H7 (cell line): Measurements from ENCODE around the gene PAX7. TPM values are rescaled to one million over a fixed set of nuclear protein-coding genes. Genes with fewer than 3 reads are reported as not detected.
A peak's percentile ranks its signal among the peaks of the same experiment; 100 is the strongest.
"Not testable (repeated sequence)": the region's sequence is repeated elsewhere in the genome, so short reads cannot be mapped to it uniquely, and the experiment has no call there.

Experiments used
- DNase-seq: peaks from one replicate; pipeline ENCODE4 v3.0.0; 2012
- H3K27me3 ChIP-seq: 2 replicates; pipeline ENCODE4 v1.6.0; 2011; ENCODE audit warnings: mild to moderate bottlenecking, low read length; ENCODE audit not compliant: control insufficient read depth, insufficient read depth
- H3K36me3 ChIP-seq: replicated peaks from 2 replicates; pipeline ENCODE4 v1.5.1; 2011; ENCODE audit warnings: low read length; ENCODE audit not compliant: control insufficient read depth, insufficient read depth
- H3K4me3 ChIP-seq: 2 replicates; pipeline ENCODE4 v1.5.1; 2011; ENCODE audit warnings: low read depth, mild to moderate bottlenecking, control low read depth, low read length, moderate library complexity; ENCODE audit not compliant: insufficient read depth
- total RNA-seq: library from RNA; depleted of rRNA; stranded (reverse); fragments of >200 nt; shearing (Covaris generic); gene quantifications from 2 replicates; pipeline ENCODE4 v1.2.3, GENCODE V29; 2014

PAX7 gene
- total RNA-seq, 1 experiment from 2014 or later: 1.6 TPM

DNA sequence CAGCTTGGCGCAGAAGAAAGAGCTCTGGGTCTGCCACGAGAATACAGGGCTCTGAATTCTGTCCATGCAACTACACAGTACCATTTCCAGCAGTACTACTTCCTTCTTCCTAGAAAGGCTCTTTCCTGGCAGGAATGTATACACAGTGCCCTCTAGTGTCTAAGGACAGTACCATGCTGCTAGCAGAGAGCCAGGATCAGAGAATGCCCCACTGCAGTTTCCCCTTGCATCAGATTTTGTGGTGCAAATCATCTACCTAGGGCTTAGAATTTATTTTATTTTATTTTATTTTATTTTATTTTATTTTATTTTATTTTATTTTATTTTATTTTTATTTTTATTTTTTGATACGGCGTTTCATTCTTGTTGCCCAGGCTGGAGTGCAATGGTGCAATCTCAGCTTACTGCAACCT is 50.8 kb downstream of the PAX7 start:
- Histone ChIP-seq H3K36me3 (no peaks in the 10 kb centered on the region), H3K4me3 (no peak overlapping the region), H3K27me3 (peaks cover 31% of the 10 kb centered on the region)
- peak; percentile 91 for DNase-seq

DNA sequence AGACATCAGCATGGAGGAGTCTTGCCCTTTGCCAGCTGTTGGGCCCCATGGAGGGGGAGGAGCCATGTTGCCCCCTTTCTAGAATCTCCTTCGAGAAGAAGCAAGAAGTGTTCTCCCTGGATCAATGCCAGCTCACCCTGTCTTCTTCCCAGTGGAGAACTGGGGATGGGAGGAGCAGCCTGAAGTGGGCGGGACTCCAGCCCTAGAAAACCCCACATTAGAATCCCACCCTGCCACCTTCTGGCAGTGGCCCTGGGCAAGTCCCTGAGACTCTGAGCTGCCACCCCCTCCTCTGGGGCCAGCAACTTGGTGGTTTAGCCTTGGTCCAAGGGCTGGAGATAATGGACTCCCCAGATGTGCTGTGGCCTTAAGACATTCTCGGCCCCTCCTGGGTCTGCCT is 51.7 kb downstream of the PAX7 start:
- H3K27me3 ChIP-seq: peaks cover 29% of the 10 kb centered on the region
- DNase-seq: peak; percentile 79
- no peaks in the 10 kb centered on the region for H3K36me3 ChIP-seq
- H3K4me3 ChIP-seq: no peak overlapping the region

DNA sequence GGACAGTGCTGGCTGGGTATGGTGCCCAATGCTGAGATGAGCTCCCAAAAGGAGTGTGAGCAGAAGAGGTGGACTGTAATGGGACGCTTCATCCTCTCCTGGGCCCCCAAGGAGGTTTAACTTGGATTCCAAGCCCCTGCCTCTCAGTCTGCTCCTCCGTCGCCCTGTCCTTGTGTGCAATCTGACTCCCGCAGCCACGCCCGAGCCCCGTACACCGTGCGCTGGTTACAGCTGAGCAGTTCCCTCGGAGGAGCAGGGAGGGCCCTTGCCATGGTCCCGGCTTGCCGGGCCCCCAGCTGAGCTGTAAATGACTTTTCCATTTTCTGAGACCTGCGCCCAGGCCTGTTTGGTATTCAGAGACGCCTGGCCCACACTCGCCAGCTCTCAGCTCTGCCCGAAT is 53.7 kb downstream of the PAX7 start:
- H3K4me3 ChIP-seq: no peak overlapping the region
- peaks cover 18% of the 10 kb centered on the region for H3K27me3 ChIP-seq
- no peaks in the 10 kb centered on the region for H3K36me3 ChIP-seq
- no peak for DNase-seq

DNA sequence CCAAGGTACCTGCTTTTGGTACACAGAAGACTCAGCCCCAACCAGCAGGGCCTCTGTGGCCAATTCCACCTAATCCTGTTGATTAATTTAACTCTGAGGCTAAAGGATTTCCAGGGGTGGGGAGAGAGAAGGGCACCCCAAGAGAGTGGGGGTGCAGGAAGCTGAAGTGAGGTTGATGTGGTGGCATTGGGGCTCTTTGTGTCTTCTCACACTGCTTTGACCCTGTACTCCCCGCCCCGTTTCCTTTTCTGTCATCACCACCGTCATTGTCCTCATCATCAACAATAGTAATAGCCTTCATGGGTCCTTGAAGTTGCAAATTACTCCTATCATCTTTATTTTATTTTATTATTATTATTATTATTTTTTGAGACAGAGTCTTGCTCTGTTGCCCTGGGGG is 55.9 kb downstream of the PAX7 start:
- no peak for DNase-seq
- no peak overlapping the region for H3K4me3 ChIP-seq
- peaks cover 13% of the 10 kb centered on the region for H3K27me3 ChIP-seq
- no peaks in the 10 kb centered on the region for H3K36me3 ChIP-seq

DNA sequence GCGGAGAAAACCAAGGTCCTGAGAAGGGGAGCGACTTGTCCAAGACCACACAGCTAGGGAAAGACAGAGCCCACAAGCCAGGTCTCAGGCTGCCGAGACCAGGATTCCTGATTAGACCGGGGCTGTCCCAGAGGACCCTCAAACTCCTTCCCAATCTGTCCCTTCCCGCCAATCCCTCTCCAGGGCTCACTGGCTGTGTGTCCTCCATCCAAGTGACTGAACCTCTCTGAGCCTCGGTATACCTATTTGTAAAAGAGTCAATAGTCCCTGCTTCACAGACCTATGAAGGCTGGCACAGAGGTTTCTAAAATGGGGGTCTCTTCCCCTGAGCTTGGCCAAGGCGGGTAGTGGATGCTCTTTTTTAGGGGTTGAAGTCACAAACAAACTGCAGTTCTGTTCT is 56.6 kb downstream of the PAX7 start:
- DNase-seq: no peak
- H3K4me3 ChIP-seq: no peak overlapping the region
- H3K36me3 ChIP-seq: no peaks in the 10 kb centered on the region
- peaks cover 17% of the 10 kb centered on the region for H3K27me3 ChIP-seq

DNA sequence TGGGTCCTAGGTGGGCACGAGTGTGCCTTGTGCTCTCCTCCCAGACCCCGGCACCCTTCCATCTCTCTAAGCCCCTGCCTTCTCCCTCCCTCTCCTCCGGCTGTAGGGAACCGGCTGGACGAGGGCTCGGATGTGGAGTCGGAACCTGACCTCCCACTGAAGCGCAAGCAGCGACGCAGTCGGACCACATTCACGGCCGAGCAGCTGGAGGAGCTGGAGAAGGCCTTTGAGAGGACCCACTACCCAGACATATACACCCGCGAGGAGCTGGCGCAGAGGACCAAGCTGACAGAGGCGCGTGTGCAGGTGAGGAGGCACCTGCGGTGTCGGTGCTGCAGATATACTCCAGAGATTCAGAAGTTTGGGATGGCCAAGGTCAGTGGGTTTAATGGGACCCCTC is 61.0 kb downstream of the PAX7 start:
- no peaks in the 10 kb centered on the region for H3K36me3 ChIP-seq
- peaks cover 9% of the 10 kb centered on the region for H3K27me3 ChIP-seq
- DNase-seq: no peak
- no peak overlapping the region for H3K4me3 ChIP-seq

DNA sequence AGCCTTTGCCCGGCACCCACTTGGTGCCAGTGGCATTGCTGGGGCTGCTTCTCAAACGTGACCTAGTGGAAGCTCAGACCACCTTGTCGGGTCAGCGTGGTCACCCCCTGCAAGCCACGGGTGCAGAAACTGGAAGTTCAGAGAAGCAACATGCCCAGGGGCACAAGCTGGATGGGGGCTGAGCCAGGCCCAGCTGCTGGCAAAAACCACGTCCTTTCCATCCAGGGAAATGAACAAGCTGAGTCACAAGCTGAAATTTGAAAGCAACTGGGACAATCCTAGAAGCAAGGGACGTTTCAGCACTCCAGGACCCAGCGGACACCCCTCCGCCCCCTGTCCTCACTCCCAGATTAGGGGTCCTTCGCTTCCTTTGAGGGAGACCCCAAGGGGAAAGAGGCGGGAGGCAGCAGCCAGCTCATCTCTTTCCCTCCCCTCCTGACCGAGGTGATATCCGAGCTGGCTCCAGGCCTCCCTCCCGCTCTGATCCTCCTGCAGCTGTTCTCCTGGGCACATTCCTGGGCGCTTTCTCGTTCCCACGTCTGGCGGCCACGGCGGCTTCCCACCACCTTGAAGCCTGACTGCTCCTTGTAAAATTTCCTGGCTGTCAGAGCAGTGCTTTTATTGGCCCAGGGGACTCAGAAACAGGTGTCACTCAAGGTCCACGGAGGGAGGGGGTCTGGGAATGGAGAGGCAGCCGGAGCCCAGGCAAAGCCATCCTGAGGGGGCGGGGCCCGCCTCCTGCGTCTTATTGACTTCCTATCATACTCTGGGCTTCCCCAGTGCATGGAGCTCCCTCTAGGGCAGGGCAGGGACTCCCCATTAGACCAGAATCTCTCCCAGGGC is 62.8 kb downstream of the PAX7 start:
- Histone ChIP-seq H3K4me3 (peak overlapping the region; percentile 13; the same call in 1 of the 2 replicates), H3K27me3 (peaks cover 9% of the 10 kb centered on the region), H3K36me3 (no peaks in the 10 kb centered on the region)
- DNase-seq: peak; percentile 95

DNA sequence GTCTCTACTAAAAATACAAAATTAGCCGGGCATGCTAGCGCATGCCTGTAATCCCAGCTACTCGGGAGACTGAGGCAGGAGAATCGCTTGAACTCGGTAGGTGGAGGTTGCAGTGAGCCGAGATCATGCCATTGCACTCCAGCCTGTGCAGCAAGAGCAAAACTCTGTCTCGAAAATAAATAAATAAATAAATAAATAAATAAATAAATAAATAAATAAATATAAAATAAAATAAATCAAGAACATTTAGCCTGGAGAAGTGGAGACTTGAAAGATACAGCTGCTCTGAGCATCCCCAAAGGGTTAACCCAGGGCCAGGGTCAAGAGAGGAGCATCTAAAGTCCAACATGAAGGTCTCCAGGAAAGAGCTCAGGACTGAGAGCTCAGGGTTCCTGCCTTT is 63.6 kb downstream of the PAX7 start:
- H3K4me3 ChIP-seq, H3K36me3 ChIP-seq, H3K27me3 ChIP-seq, DNase-seq: not testable (repeated sequence)

DNA sequence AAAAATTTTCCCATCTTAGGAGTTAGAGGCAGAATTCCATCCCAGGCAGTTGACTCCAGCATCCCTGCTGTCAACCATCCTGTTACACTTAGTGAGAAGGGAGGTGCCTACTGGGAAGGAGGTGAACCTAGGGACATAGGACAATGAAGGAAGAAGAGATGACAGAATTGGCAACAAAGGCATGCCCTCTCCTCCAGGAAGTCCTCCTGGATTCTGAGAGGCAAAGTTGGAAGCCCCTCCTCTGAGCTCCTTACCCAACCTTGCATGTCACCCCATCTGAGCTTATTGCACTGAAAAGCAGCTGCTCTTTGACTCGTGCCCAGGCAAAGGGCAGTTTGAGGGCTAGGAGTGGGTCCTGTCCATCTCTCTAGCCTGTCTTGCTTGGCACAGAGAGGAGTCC is 66.9 kb downstream of the PAX7 start:
- no peak for DNase-seq
- H3K27me3 ChIP-seq: peaks cover 3% of the 10 kb centered on the region

DNA sequence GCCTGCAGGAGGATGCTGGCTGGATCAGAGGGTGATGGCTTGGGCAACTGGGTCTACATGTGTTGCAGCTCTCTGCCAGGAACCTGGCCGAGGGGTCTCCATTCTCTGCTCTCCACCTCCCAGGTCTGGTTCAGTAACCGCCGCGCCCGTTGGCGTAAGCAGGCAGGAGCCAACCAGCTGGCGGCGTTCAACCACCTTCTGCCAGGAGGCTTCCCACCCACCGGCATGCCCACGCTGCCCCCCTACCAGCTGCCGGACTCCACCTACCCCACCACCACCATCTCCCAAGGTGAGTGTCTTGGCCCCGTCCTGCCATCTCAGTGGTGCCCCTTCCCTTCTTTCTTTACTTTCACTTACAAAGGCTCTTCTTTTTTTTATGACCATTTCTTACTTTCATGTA is 69.9 kb downstream of the PAX7 start:
- Histone ChIP-seq H3K27me3 (no peaks in the 10 kb centered on the region; the same call in 1 of the 2 replicates), H3K36me3 (no peaks in the 10 kb centered on the region), H3K4me3 (no peak overlapping the region)
- DNase-seq: no peak

More for the DNA sequence above, 66.9 kb downstream of the PAX7 start:
- Histone ChIP-seq H3K36me3 (no peaks in the 10 kb centered on the region), H3K4me3 (no peak overlapping the region)

DNA sequence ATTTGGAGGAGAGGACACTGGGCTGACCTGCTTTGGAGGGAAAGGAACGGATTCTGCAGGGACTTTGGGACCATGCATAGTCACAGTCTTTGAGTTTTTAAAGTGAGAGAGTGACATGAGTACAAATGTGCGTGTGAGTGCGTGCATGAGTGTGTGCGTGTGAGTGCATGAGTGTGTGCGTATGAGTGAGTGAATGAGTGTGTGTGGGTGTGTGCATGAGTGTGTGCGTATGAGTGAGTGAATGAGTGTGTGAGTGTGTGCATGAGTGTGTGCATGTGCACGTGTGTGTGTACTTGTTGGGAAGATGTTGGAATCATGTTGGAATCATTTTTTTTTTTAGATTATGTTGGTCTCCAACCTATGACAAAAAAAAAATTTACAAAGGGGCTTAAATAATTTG is 70.5 kb downstream of the PAX7 start:
- Histone ChIP-seq H3K4me3 (no peak overlapping the region), H3K27me3 (no peaks in the 10 kb centered on the region; the same call in 1 of the 2 replicates), H3K36me3 (no peaks in the 10 kb centered on the region)
- no peak for DNase-seq

DNA sequence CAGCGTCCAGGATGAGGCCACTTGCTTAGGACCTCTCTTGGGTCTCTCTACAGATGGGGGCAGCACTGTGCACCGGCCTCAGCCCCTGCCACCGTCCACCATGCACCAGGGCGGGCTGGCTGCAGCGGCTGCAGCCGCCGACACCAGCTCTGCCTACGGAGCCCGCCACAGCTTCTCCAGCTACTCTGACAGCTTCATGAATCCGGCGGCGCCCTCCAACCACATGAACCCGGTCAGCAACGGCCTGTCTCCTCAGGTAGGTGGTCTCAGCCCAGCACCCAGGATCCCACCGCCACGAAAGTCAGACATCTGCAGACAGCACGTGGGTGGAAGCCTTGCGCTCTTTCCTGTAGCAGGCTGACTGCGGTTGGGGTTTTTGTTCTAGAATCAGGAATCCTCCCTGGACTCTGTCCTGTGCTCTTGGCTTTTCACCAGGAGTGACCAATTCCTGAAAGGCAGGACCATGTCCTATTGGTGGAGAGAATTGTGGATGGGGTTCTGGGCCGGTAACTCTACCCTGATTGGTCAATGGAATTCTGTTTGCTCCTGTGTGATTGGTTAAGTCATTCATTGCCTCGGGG is 72.5 kb downstream of the PAX7 start:
- no peaks in the 10 kb centered on the region; the same call in 1 of the 2 replicates for H3K27me3 ChIP-seq
- no peaks in the 10 kb centered on the region for H3K36me3 ChIP-seq
- no peak overlapping the region for H3K4me3 ChIP-seq
- peak; percentile 93 for DNase-seq

DNA sequence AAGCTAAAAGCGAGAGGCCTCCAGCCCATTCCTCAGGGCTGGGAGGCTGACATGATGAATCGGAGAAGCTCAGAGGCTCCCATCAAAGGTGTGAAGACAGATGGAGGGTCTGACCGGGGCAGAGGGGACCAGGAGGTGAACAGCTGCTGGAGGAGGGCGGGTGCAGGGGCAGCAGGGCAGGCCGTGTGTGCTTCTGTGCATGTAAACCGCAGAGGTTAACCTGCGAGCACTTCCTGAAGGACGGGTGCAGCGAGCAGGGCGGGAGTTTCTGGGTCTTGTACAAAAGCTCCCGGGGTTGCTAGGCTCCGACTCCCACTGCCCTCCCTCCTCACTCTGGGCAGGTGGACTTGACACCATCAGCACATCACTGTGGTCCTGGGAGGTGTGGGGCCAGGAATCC is 75.2 kb downstream of the PAX7 start:
- H3K4me3 ChIP-seq: no peak overlapping the region
- no peak for DNase-seq
- peaks cover 2% of the 10 kb centered on the region for H3K27me3 ChIP-seq
- no peaks in the 10 kb centered on the region for H3K36me3 ChIP-seq

DNA sequence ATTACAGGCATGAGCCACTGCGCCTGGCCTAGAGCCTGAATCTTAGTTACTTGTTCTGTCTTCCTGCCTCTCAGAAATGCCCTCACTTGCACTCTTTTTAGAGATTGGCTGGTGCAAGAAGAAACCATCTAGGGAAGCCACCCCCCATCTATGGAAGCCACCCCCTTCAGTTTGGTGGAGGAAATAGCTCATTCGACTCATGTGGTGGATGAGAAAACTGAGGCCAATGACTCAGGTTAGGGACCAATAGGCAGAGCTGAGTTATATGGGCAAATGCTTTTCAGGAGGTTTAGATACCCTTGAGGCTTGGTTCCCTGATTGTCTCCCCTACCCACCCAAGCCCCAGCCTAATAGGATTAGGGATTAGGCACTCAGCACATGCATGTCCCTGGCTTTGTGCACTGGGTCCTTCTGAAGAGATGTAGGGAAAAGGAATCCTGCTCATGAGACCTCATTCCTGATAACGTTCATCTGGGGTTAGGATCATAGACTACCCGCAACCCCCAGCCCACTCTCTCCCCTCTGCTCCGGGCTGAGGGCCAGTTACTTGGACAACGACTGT is 77.1 kb downstream of the PAX7 start:
- H3K36me3 ChIP-seq: no peaks in the 10 kb centered on the region
- H3K4me3 ChIP-seq: no peak overlapping the region
- no peak for DNase-seq
- peaks cover 7% of the 10 kb centered on the region for H3K27me3 ChIP-seq

DNA sequence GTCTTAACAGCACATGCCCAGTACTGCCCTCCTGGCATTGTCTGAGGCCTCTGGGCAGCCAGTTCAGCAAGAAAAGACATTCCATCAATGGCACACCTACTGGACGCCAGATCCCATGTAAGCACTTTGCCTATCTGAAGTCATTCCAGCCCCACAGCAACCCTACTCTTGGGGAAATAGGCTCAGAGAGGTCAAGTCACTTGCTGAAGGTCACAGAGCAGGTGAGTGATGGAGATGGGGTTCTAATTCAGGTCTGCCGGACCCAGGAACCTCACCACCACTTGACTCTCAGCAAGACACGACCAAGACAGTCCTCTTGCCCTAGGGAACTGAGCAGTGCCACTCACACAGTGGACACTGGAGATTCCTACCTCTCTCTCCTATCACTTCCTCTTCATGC is 79.4 kb downstream of the PAX7 start:
- H3K36me3 ChIP-seq: no peaks in the 10 kb centered on the region
- peaks cover 12% of the 10 kb centered on the region for H3K27me3 ChIP-seq
- no peak for DNase-seq
- no peak overlapping the region for H3K4me3 ChIP-seq
